ENCODE data around the gene EYA2.

- TF ChIP-seq CTCF (IDR thresholded peaks at IDR 0.05; ENCODE audit: low read depth, low read length, missing input control) (no peak), MAX (IDR thresholded peaks at IDR 0.05) (no peak), TAF1 (conservative IDR thresholded peaks at IDR 0.05) (no peak), ATF3 (IDR thresholded peaks at IDR 0.05) (no peak), SP1 (IDR thresholded peaks at IDR 0.05) (no peak), FOXA2 (IDR thresholded peaks at IDR 0.05) (no peak), RAD21 (IDR thresholded peaks at IDR 0.05) (no peak), EGR1 (IDR thresholded peaks at IDR 0.05; ENCODE audit: low read depth in 2 of 2) (no peak), JUND (IDR thresholded peaks at IDR 0.05) (no peak)
Observed at GRCh38 chr20:47043086-47043485, 148.4 kb downstream of the EYA2 start.
